Measurements from ENCODE around the gene PTPRG.

PTPRG gene

GRCh38 chr3:62252438-62253157, 691.2 kb downstream of the PTPRG start:
- H3K9me2 ChIP-seq (replicated peaks; ENCODE audit: low read depth, low read length), result no peaks in the 10 kb centered on the region
- no peak overlapping the region for H3K9ac ChIP-seq (ENCODE audit: low read depth, low read length, poor library complexity, severe bottlenecking)
- H3K79me2 ChIP-seq (ENCODE audit: insufficient read depth, low read length), result no peaks in the 10 kb centered on the region
- no peaks in the 10 kb centered on the region for H3K9me3 ChIP-seq (ENCODE audit: insufficient read depth, low read depth, low read length)
- H3F3A ChIP-seq (ENCODE audit: low read depth), result no peaks in the 10 kb centered on the region
- H3K4me2 ChIP-seq (ENCODE audit: low read depth, low read length, poor library complexity, severe bottlenecking), result no peak overlapping the region
- no peaks in the 10 kb centered on the region for H3K4me1 ChIP-seq (ENCODE audit: insufficient read depth, low read length, poor library complexity, severe bottlenecking)
- no peak for TF ChIP-seq CTCF (conservative IDR thresholded peaks at IDR 0.05; ENCODE audit: low read length)
- no peak for TF ChIP-seq EZH2phosphoT487 (IDR thresholded peaks at IDR 0.05; ENCODE audit: borderline replicate concordance)
- no peak overlapping the region for H3K4me3 ChIP-seq (ENCODE audit: low read length, poor library complexity, severe bottlenecking)
- no peaks in the 10 kb centered on the region for H4K20me1 ChIP-seq (ENCODE audit: insufficient read depth, low read length, poor library complexity, severe bottlenecking)
- H3K27me3 ChIP-seq (ENCODE audit: insufficient read depth, low read length, poor library complexity, severe bottlenecking), result no peaks in the 10 kb centered on the region
- no peaks in the 10 kb centered on the region for H3K36me3 ChIP-seq (ENCODE audit: insufficient read depth, low read length)
- H2AFZ ChIP-seq (ENCODE audit: low read length), result no peak overlapping the region

GRCh38 chr3:62253971-62254370, 692.6 kb downstream of the PTPRG start:
- H3K4me2 ChIP-seq (ENCODE audit: low read depth, low read length, poor library complexity, severe bottlenecking), result no peak overlapping the region
- TF ChIP-seq EZH2phosphoT487 (IDR thresholded peaks at IDR 0.05; ENCODE audit: borderline replicate concordance) (no peak), CTCF (conservative IDR thresholded peaks at IDR 0.05; ENCODE audit: low read length) (no peak)
- H4K20me1 ChIP-seq (ENCODE audit: insufficient read depth, low read length, poor library complexity, severe bottlenecking), result no peaks in the 10 kb centered on the region
- no peak overlapping the region for H3K4me3 ChIP-seq (ENCODE audit: low read length, poor library complexity, severe bottlenecking)
- no peak overlapping the region for H2AFZ ChIP-seq (ENCODE audit: low read length)
- H3K36me3 ChIP-seq (ENCODE audit: insufficient read depth, low read length), result no peaks in the 10 kb centered on the region
- no peaks in the 10 kb centered on the region for H3K79me2 ChIP-seq (ENCODE audit: insufficient read depth, low read length)
- no peaks in the 10 kb centered on the region for H3K4me1 ChIP-seq (ENCODE audit: insufficient read depth, low read length, poor library complexity, severe bottlenecking)
- no peaks in the 10 kb centered on the region for H3K9me2 ChIP-seq (replicated peaks; ENCODE audit: low read depth, low read length)
- no peak overlapping the region for H3K9ac ChIP-seq (ENCODE audit: low read depth, low read length, poor library complexity, severe bottlenecking)
- H3F3A ChIP-seq (ENCODE audit: low read depth), result no peaks in the 10 kb centered on the region
- no peaks in the 10 kb centered on the region for H3K9me3 ChIP-seq (ENCODE audit: insufficient read depth, low read depth, low read length)
- H3K27me3 ChIP-seq (ENCODE audit: insufficient read depth, low read length, poor library complexity, severe bottlenecking), result no peaks in the 10 kb centered on the region

- Histone ChIP-seq H3F3A (ENCODE audit: low read depth) (no peaks in the 10 kb centered on the region), H3K36me3 (ENCODE audit: insufficient read depth, low read length) (no peaks in the 10 kb centered on the region), H2AFZ (ENCODE audit: low read length) (no peak overlapping the region), H3K79me2 (ENCODE audit: insufficient read depth, low read length) (no peaks in the 10 kb centered on the region), H3K4me1 (ENCODE audit: insufficient read depth, low read length, poor library complexity, severe bottlenecking) (no peaks in the 10 kb centered on the region), H3K4me2 (ENCODE audit: low read depth, low read length, poor library complexity, severe bottlenecking) (no peak overlapping the region), H3K9me3 (ENCODE audit: insufficient read depth, low read depth, low read length) (no peaks in the 10 kb centered on the region), H3K9ac (ENCODE audit: low read depth, low read length, poor library complexity, severe bottlenecking) (no peak overlapping the region), H4K20me1 (ENCODE audit: insufficient read depth, low read length, poor library complexity, severe bottlenecking) (no peaks in the 10 kb centered on the region), H3K9me2 (replicated peaks; ENCODE audit: low read depth, low read length) (no peaks in the 10 kb centered on the region), H3K27me3 (ENCODE audit: insufficient read depth, low read length, poor library complexity, severe bottlenecking) (no peaks in the 10 kb centered on the region), H3K4me3 (ENCODE audit: low read length, poor library complexity, severe bottlenecking) (no peak overlapping the region)
- TF ChIP-seq EZH2phosphoT487 (IDR thresholded peaks at IDR 0.05; ENCODE audit: borderline replicate concordance) (no peak), CTCF (conservative IDR thresholded peaks at IDR 0.05; ENCODE audit: low read length) (no peak)
Measured at GRCh38 chr3:62255758-62256157, 694.4 kb downstream of the PTPRG start.

All from Loucy (cell line).